Adipose tissue (tissue), 3 donors: ENCODE results near the gene SPG21. TPM values are rescaled to one million over a fixed set of nuclear protein-coding genes. Genes with fewer than 3 reads are reported as not detected.

ENCODE experiments used
- H3K27ac ChIP-seq: one replicate; pipeline ENCODE4 v1.5.1; 2013; ENCODE audit warnings: low read depth, low read length
- WGBS, 3 donors: extraction: QIAGEN DNeasy Blood & Tissue Kit; methylation state at CpG; one replicate each; pipeline ENCODE4 v1.1.7; 2013; 5-methylcytosine and 5-hydroxymethylcytosine counted together
- polyA plus RNA-seq, 3 donors: library from polyadenylated mRNA; stranded (reverse); fragments of 200-250 nt; gene quantifications; one replicate each; pipeline ENCODE4 v1.2.3, GENCODE V29; 2013
- donor health status: healthy with polysubstance abuse.
- donor health status: Bipolar disorder and iron deficiency.
- donor health status: healthy.

The SPG21 gene
- polyA plus RNA-seq, 3 donors: 35.4 to 86.3 (median 53.2) TPM

DNA sequence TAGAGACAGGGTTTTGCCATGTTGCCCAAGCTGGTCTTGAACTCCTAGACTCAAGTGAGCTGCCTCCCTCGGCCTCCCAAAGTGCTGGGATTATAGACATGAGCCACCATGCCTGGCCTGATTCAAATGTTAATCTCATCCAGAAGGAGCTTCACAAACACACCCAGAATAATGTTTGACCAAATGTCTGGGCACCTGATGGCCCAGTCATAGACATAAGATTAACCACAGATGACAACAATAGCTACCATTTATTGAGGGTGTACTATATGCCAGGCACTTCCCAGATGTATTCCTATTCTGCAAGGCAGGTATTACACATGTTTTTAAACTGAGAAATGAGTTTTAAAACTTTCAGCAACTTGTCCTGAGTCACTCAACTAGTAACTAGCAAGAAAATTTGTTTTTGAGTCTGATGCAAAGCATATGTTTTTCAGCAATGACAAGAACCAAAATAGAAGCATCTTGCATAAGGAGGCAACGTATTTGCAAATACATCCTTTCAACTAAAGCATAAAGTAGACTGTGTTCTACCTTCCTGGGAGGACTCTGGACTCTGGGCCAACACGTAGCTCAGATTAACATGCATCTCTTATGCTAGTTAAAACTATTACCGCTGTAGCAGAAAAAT is 8.1 kb upstream of the SPG21 start:
- H3K27ac ChIP-seq: no peak overlapping the region
- 87 to 90% (median 90%) methylated on average over 4 of the region's 4 CpGs for WGBS, 3 donors

DNA sequence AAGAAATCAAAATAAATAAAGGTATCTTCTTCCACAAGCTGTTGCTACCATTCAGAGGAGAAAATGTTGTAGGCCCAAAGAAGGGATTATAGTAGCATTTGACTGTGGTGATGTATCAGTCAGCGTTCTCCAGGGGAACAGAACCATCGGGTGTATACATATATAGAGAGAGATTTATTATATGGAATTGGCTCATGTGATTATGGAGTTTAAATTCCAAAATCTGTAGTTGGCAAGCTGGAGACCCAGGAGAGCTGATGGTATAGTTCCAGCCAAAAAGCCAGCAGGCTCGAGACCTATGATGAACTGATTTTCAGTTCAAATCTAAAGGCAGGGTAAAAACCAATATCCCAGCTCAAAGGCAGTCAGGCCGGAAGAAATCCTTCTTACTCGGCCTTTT is 7.4 kb upstream of the SPG21 start:
- H3K27ac ChIP-seq: no peak overlapping the region
- 67 to 80% (median 78%) methylated on average over 5 of the region's 5 CpGs for WGBS, 3 donors

DNA sequence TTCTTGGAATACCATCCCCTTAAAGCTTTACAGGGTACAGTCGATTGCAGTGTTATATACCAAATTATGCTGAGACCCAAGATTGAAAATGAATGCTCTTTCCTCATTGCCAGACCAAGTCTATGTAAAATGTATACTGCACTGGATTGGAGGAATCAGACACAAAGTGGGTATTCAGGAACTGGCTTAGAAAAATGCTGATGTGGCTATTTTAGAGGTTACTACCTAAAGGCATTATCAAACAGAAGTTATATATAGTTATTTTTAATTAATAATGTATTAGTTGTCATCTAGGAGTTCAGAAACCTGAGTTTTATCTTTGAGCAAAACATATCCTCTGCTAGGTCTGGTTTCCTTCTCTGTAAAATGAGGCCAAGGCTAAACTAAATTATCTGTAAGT is 3.6 kb upstream of the SPG21 start:
- no peak overlapping the region for H3K27ac ChIP-seq
- 38 to 63% (median 51%) methylated on average over 1 of the region's 1 CpG for WGBS, 3 donors

GRCh38 chr15:64991536-64992135 is 1.9 kb upstream of the SPG21 start:
- 53 to 71% (median 67%) methylated on average over 2 of the region's 2 CpGs for WGBS, 3 donors
- H3K27ac ChIP-seq: no peak overlapping the region

- WGBS, 3 donors: 5 to 7% (median 6%) methylated on average over 9 of the region's 9 CpGs
- H3K27ac ChIP-seq: peak overlapping the region; percentile 2
Observed at GRCh38 chr15:64990168-64990470, 405 bp upstream of the SPG21 start.

DNA sequence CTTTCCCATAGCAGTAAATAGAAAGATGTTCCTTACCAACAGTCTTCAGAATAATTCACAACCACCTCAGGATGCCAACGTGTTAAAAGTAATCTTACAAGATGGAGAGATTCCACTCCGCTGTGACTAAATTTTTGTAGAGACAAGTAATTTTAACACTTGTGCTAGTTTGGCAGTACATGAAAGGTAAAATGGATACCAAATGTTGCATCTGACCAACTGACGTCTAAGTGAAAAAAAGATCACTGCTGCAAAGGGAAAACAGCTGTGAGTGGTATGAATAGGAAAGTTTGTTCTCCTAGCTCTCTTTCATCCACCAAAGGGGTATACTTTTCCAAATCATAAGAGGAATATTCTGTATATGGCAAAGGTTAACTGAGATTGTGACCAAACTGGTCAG is 2.6 kb downstream of the SPG21 start:
- WGBS, 3 donors: 63 to 74% (median 66%) methylated on average over 3 of the region's 3 CpGs
- H3K27ac ChIP-seq: no peak overlapping the region

GRCh38 chr15:64985366-64986033 is 4.2 kb downstream of the SPG21 start:
- no peak overlapping the region for H3K27ac ChIP-seq
- 23 to 55% (median 30%) methylated on average over 9 of the region's 9 CpGs for WGBS, 3 donors

DNA sequence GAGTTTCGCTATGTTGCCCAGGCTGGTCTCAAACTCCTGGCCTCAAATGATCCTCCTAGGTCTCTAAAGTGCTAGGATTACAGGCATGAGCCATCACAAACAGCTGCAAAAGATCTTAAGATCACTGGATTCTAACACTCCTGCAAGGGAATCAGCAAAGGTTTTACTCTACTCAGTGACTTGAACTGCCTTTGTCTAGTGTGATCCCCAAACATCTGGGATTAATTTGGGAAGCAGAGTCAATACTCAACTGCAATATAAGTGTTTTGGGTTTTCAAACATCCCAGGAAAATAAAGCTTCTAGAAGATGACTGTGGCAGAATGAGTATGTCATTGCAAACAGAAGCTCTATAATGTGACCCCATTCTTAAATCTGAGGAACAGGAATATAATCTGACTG is 7.2 kb downstream of the SPG21 start:
- WGBS, 3 donors: 92 to 97% (median 94%) methylated on average over 1 of the region's 1 CpG
- H3K27ac ChIP-seq: no peak overlapping the region

DNA sequence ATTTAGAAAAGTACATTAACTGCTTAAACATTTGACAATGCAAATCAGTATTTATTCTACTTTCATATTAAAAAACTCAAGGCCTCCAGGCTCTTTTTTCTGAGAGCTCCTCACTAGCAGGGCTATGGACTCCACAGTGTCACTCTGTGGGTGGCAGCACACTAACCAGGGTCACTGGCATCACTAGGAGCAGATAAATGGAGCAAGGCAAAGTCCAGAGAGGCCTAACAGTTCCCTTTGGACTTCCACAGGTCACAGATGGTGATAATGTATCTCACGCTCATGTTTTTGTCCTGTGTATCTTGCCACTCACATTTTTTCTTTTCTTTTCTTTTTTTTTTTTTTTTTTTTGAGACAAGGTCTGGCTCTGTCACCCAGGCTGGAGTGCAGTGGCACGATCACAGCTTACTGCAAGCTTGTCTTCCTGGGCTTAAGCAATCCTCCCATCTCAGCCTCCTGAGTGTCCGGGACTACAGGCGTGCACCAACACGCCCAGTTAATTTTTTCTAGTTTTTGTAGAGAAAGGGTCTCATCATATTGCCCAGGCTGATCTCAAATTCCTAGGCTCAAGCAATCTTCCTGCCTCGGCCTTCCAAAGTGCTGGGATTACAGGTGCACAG is 7.8 kb downstream of the SPG21 start:
- no peak overlapping the region for H3K27ac ChIP-seq
- 72 to 83% (median 81%) methylated on average over 6 of the region's 6 CpGs for WGBS, 3 donors

GRCh38 chr15:64979252-64979710 is 10.4 kb downstream of the SPG21 start:
- WGBS, 3 donors: 80 to 85% (median 84%) methylated on average over 7 of the region's 7 CpGs
- no peak overlapping the region for H3K27ac ChIP-seq

GRCh38 chr15:64975390-64975789 is 14.3 kb downstream of the SPG21 start:
- no peak overlapping the region for H3K27ac ChIP-seq
- 87 to 96% (median 88%) methylated on average over 5 of the region's 5 CpGs for WGBS, 3 donors

DNA sequence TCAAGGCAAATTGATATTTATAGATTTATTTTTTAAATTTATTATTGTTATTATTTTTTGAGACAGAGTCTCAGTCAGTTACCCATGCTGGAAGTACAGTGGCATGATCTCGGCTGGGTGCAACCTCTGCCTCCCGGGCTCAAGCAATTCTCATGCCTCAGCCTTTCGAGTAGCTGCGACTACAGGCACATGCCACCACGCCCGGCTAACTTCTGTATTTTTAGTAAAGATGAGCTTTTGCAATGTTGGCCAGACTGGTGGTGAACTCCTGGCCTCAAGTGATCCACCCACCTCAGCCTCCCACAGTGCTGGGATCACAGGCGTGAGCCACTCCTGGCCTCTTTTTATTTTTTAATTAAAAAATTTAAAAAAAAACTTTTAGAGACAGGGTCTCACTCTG is 19.0 kb downstream of the SPG21 start:
- no peak overlapping the region for H3K27ac ChIP-seq
- 73 to 93% (median 75%) methylated on average over 7 of the region's 7 CpGs for WGBS, 3 donors

GRCh38 chr15:64969401-64969800 is 20.3 kb downstream of the SPG21 start:
- H3K27ac ChIP-seq: no peak overlapping the region
- WGBS, 3 donors: 68 to 98% (median 95%) methylated on average over 1 of the region's 1 CpG

DNA sequence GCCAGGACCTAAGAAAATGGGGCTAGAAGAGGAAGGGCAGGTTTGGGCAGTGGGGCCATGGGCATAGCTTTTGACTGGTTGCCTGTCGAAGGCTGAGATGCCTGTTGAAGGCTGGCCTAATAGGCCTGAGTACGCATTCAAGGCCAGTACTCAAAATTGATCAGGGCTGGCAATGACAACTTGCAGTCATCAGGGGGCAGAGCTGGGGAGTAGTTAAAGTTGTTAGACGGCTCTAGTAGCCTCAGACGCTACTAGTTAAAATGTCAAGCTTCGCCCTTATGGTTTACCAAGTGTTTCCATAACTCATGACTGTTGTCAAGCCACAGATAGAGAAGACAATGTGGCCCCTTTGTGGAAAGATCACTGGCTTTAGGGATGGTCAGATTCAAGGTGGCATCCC is 28.7 kb downstream of the SPG21 start:
- no peak overlapping the region for H3K27ac ChIP-seq
- WGBS, 3 donors: 94% methylated on average over 5 of the region's 5 CpGs

DNA sequence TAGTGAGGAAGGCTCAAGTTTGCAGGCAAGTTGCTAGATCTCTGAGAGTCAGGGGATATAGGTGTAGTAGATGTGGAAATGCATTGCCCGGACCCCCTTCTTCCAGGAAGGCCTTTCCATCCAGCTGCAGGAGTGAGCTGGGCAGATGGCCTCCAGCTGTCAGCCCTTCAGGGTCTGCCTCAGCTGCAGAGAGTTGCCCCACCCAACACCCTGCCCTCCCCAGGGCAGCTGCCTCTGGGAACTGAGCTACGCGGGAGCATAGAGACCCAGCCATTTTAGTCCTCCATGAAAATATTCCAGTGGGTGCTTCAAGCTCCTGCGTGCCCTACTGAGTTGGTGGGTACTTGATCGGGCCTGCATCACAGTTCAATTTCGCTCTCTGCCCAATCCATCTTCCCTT is 29.6 kb downstream of the SPG21 start:
- 97 to 99% (median 98%) methylated on average over 6 of the region's 6 CpGs for WGBS, 3 donors
- H3K27ac ChIP-seq: no peak overlapping the region

DNA sequence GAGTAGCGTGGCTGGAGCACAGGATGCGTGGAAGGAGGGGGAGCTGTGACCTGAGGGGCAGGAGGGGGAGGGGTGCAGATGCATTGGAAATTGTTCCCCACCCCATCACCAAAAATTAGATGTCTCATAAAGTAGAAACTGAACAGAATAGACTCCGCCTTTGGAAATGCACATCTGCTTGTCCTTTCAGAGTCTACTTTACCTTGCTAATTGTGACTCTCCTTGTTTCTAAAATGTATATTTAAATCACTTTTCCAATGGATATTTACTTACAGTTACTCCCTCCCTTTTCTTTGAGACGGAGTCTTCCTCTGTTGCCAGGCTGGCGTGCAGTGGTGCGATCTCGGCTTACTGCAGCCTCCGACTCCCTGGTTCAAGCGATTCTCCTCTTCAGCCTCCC is 30.6 kb downstream of the SPG21 start:
- H3K27ac ChIP-seq: no peak overlapping the region
- WGBS, 3 donors: 95 to 99% (median 97%) methylated on average over 9 of the region's 9 CpGs

- H3K27ac ChIP-seq: no peak overlapping the region
- 35 to 63% (median 60%) methylated on average over 2 to 3 of the region's 3 CpGs for WGBS, 3 donors
Observed at GRCh38 chr15:64954395-64954794, 35.3 kb downstream of the SPG21 start.

GRCh38 chr15:64951777-64952418 is 37.8 kb downstream of the SPG21 start:
- no peak overlapping the region for H3K27ac ChIP-seq
- 87 to 95% (median 91%) methylated on average over 2 of the region's 2 CpGs for WGBS, 3 donors

GRCh38 chr15:64950888-64951287 is 38.8 kb downstream of the SPG21 start:
- H3K27ac ChIP-seq: no peak overlapping the region
- 62 to 80% (median 68%) methylated on average over 6 of the region's 6 CpGs for WGBS, 3 donors
